GM23248 (cell line): Measurements from ENCODE around the gene ZNF644.

ENCODE experiments used
- EZH2 ChIP-seq: fragments of 200-600 bp; sonication (generic); IDR thresholded peaks from 2 replicates; pipeline ENCODE4 v1.6.1; 2018; ENCODE audit warnings: antibody characterized with exemption, mild to moderate bottlenecking; ENCODE audit not compliant: insufficient read depth, poor library complexity, severe bottlenecking
- EZH2phosphoT487 ChIP-seq: fragments of 200-600 bp; sonication (generic); IDR thresholded peaks from 2 replicates; pipeline ENCODE4 v1.6.1; 2018; ENCODE audit warnings: antibody characterized with exemption, moderate library complexity, mild to moderate bottlenecking, low read depth; ENCODE audit not compliant: insufficient read depth

DNA sequence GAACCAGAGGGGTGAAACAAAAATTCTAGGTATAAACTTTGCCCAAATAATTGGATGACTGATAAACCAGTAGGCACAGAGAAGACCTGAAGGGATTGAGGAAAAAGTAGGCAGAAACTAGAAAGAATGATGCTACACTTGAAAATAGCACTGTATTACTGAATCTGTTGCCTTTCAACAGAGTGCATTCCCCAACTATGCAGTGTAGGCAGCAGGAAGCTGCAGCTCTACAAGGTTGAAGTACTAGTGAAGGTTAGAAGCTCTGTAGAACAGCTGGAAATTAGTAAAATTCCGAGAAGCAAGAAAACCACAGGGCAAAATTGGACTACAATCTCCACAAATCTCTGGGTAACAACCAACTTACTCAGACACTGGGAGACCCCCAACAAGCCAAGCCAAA lies 27.4 kb downstream of the ZNF644 start:
- TF ChIP-seq EZH2 (no peak), EZH2phosphoT487 (no peak)
